Stimulated activated CD4-positive, alpha-beta T cell treated with anti-CD3 and anti-CD28 coated beads, Interleukin-2, amount 100 ng/mL, for 48 hours (primary cell): Measurements from ENCODE around the gene FAM117A.
"Not testable (repeated sequence)": the region's sequence is repeated elsewhere in the genome, so short reads cannot be mapped to it uniquely, and the experiment has no call there.

Source experiments
- DNase-seq, 2 donors: peaks; one replicate each; pipeline ENCODE4 v3.0.0-alpha.2; 2020

FAM117A gene

DNA sequence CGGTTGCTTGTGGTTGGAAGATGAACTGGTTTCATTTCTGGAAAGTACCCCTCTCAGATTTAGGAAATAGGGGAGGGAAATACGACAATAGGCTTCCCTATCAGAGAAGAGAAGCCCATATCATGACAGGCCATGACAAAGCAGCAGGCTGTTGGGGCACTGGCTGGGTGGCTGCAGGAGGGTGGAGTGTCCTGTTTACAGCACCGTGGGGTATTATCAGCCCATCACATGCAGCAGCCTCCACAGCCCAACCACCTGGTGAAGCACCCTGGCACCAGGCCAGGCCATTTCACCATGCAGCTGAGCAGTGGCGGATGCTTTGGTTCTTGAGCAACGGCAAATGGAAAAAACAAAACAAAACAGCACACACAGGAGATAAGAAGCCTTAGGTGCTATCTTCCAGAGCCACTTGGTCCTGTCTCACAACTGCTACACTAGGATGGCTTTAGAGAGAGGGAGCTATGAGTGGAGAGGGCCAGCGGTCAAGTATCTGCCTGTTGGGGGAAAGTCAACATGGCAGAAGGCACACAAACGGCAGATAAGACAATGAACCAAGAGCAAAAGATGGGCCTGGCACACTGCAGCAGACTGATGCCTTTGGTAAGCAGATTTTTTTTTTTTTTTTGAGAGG is 24.2 kb downstream of the FAM117A start:
- peak; percentile 69 to 72 for DNase-seq

DNA sequence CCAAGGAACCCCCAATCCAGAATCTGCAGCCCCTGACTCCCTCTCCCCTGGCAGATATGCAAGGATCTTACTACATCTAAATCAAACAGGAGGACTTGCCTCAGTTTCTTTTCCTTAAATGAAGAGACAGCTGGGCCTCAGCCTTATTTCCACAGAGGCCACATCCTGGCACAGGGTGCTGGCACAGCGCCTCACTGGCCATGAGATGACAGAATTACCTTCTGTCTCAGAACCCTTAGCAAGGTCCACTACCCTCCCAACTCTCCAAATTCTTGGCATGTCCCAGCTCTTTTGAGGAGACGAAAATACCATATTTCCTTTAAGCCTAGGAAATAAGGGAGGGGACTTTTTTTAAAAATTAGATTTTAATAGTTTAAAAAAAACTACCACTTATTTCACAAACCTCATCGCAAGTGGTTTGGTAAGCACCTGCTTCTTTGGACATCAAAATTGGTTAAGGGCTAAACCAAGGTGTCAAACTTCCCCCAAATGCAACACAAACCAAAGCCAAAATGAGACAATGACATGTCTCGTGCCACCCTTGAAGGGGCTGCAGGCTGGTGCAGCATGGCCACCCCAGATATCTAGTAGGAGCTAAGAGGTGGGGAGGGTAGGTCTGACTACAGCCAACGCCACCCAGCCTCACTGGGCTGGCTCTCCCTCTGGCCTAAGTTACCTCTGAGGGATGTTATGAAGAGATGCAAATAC is 25.3 kb downstream of the FAM117A start:
- no peak for DNase-seq

GRCh38 chr17:49734515-49735490 is 29.1 kb downstream of the FAM117A start:
- DNase-seq = no peak

DNA sequence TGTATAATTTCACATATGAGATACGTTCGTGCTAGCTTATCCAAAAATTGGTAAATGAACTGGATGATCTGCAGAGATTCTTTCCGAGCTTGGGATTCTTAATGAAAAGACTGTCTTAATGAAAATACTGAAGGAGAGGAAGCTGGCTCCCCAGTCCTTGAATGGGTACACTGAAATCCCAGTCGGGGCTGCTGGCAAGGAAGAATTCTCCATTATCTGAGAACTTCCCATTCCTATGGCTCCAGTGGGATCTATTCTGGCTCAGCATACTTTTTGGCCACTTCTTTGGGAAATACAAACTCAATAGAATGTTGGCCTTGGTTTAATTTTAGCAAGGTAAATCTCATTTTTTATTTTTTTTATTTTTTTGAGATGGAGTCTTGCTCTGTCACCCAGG is 32.5 kb downstream of the FAM117A start:
- DNase-seq = no peak

- no peak for DNase-seq
Observed at GRCh38 chr17:49730785-49731434, 33.0 kb downstream of the FAM117A start.

GRCh38 chr17:49730078-49730784 is 33.7 kb downstream of the FAM117A start:
- no peak for DNase-seq

DNA sequence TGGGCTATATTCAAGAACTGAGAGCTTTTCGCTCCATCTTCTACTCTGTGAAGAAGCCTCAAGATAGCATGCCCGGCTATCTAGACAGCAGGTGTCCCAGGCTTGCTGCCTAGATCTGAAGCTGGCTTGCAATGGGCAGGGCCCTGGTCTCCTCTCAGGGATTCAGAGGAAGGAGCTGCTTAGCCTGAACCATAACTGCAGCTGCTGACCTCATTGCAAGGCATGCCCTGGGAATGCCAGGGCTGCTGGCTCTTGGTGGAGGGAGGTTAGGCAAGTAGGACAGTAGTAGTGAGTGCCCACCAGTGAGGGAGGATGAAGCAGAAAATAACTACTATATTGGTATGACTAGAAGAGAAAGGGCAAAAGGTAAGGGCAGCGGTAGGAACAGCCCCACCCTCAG is 34.9 kb downstream of the FAM117A start:
- no peak for DNase-seq

DNA sequence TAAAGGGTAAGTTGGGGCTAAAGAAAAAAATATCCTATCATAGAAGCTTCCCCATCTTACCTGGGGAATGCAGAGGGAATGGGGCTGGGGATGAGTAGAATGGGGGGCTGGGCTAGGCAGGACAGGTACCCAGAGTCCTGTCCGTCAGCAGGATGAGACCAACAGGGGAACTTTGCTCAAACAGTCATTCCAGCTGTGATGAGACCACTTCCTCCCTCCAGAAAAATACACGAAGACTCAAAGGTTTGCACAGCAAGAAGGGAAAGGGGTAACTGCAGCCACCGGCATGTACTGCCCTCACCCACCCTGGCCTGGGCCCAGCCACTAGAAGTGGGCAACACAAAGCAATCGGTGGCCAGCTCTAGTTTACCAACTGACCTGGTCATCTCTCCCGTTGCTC is 35.5 kb downstream of the FAM117A start:
- DNase-seq = no peak

DNA sequence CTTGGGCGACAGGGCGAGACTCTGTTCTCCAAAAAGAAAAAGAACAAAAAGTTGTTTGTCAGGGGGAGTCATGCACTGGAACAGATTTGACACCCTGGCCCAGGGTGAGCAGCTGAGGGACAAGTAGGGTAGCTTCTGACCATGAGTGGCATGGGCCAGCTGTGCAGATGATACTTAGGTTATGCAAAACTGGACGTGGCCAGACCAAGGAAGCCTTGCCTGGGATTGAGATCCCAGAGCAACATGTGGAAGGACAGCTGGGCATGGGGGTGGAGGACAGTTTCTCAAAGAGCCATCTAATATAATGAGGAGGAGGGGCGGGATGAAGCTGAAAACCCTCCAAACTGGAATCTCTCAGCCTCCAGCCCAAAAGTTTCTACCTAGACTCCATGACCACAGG is 36.6 kb downstream of the FAM117A start:
- DNase-seq = no peak

DNA sequence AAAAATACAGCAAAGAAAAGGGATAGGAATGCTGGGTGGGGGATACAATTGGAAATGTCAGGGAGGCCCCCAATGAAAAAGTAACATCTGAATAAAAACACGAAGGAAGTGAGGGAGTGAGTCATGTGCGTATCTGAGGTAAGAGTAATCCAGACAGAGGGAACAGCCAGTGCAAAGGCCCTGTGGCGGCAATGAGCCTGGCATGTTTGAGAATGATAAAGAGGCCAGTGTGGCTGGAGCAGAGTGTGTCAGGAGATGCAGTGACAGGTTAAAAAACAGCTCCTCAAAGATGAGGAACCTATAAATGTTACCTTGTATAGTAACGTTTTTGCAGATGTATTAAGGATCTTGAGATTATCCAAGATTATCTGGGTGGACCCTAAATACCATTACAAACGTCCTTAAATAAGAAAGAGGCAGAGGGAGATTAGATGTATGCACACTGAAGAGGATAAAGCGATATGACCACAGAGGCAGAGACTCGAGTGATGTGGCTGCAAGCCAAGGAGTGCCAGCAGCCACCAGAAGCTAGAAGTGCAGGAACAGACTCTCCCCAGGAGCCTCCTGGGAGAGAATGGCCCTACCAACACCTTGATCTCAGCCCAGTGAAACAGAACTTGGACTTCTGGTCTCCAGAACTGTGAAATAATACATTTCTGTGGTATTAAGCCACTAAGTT is 38.3 kb downstream of the FAM117A start:
- no peak for DNase-seq

- DNase-seq = not testable (repeated sequence)
Observed at GRCh38 chr17:49724552-49724951, 39.4 kb downstream of the FAM117A start.

DNA sequence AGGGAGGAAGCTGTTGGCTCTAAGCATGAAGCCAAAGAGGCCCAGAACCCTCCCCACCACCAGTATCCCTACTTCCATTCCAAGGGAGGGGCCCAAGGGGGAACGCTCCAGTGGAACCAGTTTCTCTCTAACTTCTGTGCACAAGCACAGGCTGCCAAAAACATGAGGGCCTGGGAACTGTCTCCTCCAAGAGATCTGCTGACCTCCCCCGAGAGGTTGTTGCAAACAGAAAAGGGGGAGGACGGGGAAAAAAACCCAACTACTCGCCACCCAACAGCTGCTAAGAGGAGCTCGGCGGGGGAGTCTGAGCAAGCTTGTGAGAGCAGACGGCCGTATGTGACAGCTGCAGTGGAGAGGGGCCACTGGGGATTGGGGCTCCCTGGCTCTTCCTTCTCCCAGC is 40.5 kb downstream of the FAM117A start:
- no peak for DNase-seq

GRCh38 chr17:49722066-49722465 is 41.9 kb downstream of the FAM117A start:
- no peak for DNase-seq

GRCh38 chr17:49717371-49717861 is 46.5 kb downstream of the FAM117A start:
- peak in 1 of 2 donors; percentile 43 for DNase-seq

DNA sequence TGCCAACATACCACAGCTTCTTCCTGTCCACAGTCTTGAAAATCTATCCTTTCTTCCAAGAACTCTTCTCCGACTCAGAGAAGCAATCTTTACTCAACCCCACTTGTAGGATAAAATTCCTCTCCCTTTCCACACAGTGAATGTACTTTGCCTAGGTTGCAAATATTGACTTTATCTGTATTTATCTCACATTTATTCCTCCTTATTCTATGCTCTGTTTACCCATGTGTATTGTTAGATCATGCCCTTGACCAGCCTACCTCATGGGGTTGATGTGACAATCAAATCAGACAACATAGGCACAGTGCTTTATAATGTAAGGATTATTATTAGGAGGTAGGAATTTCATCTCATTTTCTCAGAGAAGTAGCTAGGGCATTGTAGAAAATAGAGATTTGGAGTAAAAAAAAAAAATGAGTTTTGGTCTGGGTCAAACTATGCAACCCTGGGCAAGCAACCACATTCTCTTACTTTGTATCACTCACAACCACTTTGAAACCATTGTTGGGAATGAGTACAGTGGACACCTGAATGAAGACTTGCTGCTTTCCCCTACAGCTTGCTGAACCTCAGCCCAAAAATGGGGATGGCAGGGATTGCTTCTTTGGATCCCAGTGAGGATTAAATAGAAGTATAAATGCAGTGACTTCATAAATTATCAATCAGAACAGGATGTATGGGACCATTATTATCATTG is 47.1 kb downstream of the FAM117A start:
- no peak for DNase-seq

DNA sequence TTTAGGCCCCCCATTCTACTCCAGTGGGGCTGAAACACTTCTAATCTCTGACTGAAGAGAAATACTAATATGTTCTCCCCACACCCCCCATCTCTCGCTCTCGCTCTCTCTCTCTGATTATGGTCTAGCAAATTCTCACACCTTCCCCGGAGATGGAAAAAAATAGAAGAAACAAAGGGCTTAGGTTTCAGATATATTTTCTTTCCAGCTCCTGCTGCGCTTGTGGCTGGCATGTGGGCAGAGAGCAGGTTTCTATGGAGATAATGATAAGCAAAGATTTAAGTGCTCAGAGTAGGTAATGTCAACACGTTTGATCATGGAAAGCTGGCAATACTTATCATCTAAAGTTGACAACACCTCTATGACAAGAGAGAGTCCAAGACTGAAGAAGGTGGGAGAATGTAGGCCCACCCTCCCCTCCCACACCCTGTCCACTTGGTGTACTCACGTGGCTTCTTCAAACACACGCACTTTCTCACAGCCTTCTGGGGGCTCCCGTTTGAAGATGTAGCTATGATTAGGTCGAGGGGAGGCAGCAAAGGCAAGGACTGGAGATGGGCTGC is 48.1 kb downstream of the FAM117A start:
- DNase-seq = peak in 1 of 2 donors; percentile 23

DNA sequence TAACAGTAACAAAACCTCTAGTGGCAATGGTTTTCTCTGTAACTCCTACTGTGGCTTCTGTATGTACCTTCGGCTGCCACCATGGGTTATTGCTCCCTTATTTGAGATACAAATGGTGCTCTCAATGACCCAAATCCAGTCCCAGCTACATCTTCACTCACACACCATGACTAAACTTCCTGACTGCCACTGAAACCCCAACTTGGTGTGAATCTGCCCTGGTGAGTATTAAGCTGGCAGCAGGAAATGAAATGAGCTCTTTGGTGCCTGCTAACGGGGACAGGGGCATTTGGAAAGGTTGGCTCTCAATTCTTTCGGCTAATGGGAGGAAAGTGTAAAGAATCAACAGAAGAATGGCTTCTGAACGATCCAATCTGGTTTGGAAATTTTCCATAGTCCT is 48.7 kb downstream of the FAM117A start:
- peak; percentile 20 to 23 for DNase-seq

GRCh38 chr17:49708515-49709183 is 55.3 kb downstream of the FAM117A start:
- DNase-seq = no peak

- DNase-seq = peak; percentile 95 to 97
Observed at GRCh38 chr17:49707608-49708514, 56.1 kb downstream of the FAM117A start, which contains the start of gene SLC35B1. SLC35B1 (minus strand) TSS chr17:49707964; CDS start chr17:49707833, 131 bp downstream.
